Measurements from ENCODE around the gene SEMA3C. TPM values are rescaled to one million over a fixed set of nuclear protein-coding genes. Genes with fewer than 3 reads are reported as not detected.

The SEMA3C gene
- total RNA-seq, 2 experiments from 2014 or later: 0.08 TPM

GRCh38 chr7:80749270-80749669 lies 169.6 kb downstream of the SEMA3C start:
- ATAC-seq (ENCODE audit: poor library complexity) (no peak), DNase-seq (no peak)
- Histone ChIP-seq H3K4me3 (ENCODE audit: low read length) (no peak overlapping the region), H3K27ac (ENCODE audit: low read depth in 1 of 2, low read length in 2 of 2) (no peak overlapping the region), H3K9me3 (ENCODE audit: control insufficient read depth in 1 of 2, insufficient read depth in 1 of 2, low read length in 2 of 2) (no peaks in the 10 kb centered on the region), H3K27me3 (ENCODE audit: control insufficient read depth in 1 of 2, insufficient read depth in 2 of 2, low read length in 2 of 2) (no peaks in the 10 kb centered on the region), H3K4me1 (ENCODE audit: insufficient read depth, low read length) (no peaks in the 10 kb centered on the region), H3K36me3 (ENCODE audit: insufficient read depth, low read length) (no peaks in the 10 kb centered on the region)
- ChIA-PET POLR2A (no interaction called here), CTCF (no interaction called here)
- Mint-ChIP-seq H3K4me1 (ENCODE audit: low read depth) (no peaks in the 10 kb centered on the region), H3K4me3 (no peak overlapping the region), H3K36me3 (ENCODE audit: low read depth) (no peaks in the 10 kb centered on the region), H3K9me3 (peaks cover 4% of the 10 kb centered on the region), H3K27ac (no peak overlapping the region), H3K27me3 (no peaks in the 10 kb centered on the region)
- TF ChIP-seq CTCF (IDR thresholded peaks at IDR 0.05): no peak
- intact Hi-C loops (cut with DNase I, micrococcal nuclease): no loop called here

GRCh38 chr7:80748363-80749042 lies 170.3 kb downstream of the SEMA3C start:
- no peak for DNase-seq
- CTCF ChIA-PET: no interaction called here

GRCh38 chr7:80740778-80741545 lies 177.9 kb downstream of the SEMA3C start:
- DNase-seq (no peak), ATAC-seq (ENCODE audit: poor library complexity) (no peak)
- H3K27ac Mint-ChIP-seq: no peak overlapping the region
- intact Hi-C loops (cut with DNase I, micrococcal nuclease): no loop called here
- Histone ChIP-seq H3K27me3 (ENCODE audit: control insufficient read depth in 1 of 2, insufficient read depth in 2 of 2, low read length in 2 of 2) (no peaks in the 10 kb centered on the region), H3K9me3 (ENCODE audit: control insufficient read depth in 1 of 2, insufficient read depth in 1 of 2, low read length in 2 of 2) (no peaks in the 10 kb centered on the region), H3K27ac (ENCODE audit: low read depth in 1 of 2, low read length in 2 of 2) (no peak overlapping the region), H3K4me3 (ENCODE audit: low read length) (no peak overlapping the region), H3K36me3 (ENCODE audit: insufficient read depth, low read length) (no peaks in the 10 kb centered on the region), H3K4me1 (ENCODE audit: insufficient read depth, low read length) (no peaks in the 10 kb centered on the region)
- no peaks in the 10 kb centered on the region for H3K4me1 Mint-ChIP-seq (ENCODE audit: low read depth)
- no peak overlapping the region for H3K4me3 Mint-ChIP-seq
- TF ChIP-seq CTCF (IDR thresholded peaks at IDR 0.05): no peak
- H3K9me3 Mint-ChIP-seq: no peaks in the 10 kb centered on the region
- ChIA-PET POLR2A (no interaction called here), CTCF (interaction anchor here (0.5 kb wide), 1 partner anchor 59 kb away, joined by 3 read pairs; no protein-coding TSS in a partner anchor)
- no peaks in the 10 kb centered on the region for H3K27me3 Mint-ChIP-seq
- no peaks in the 10 kb centered on the region for H3K36me3 Mint-ChIP-seq (ENCODE audit: low read depth)

More at GRCh38 chr7:80748363-80749042, 170.3 kb downstream of the SEMA3C start:
- intact Hi-C loops (cut with DNase I, micrococcal nuclease): no loop called here
- no peaks in the 10 kb centered on the region for H3K27me3 Mint-ChIP-seq
- no peak overlapping the region for H3K27ac ChIP-seq (ENCODE audit: low read depth in 1 of 2, low read length in 2 of 2)
- no peak overlapping the region for H3K4me3 Mint-ChIP-seq
- H3K9me3 Mint-ChIP-seq: peaks cover 4% of the 10 kb centered on the region
- H3K36me3 ChIP-seq (ENCODE audit: insufficient read depth, low read length): no peaks in the 10 kb centered on the region
- POLR2A ChIA-PET: no interaction called here
- no peaks in the 10 kb centered on the region for H3K9me3 ChIP-seq (ENCODE audit: control insufficient read depth in 1 of 2, insufficient read depth in 1 of 2, low read length in 2 of 2)
- H3K27ac Mint-ChIP-seq: no peak overlapping the region
- no peak for ATAC-seq (ENCODE audit: poor library complexity)
- H3K36me3 Mint-ChIP-seq (ENCODE audit: low read depth): no peaks in the 10 kb centered on the region
- no peaks in the 10 kb centered on the region for H3K4me1 Mint-ChIP-seq (ENCODE audit: low read depth)
- no peak for TF ChIP-seq CTCF (IDR thresholded peaks at IDR 0.05)
- H3K4me1 ChIP-seq (ENCODE audit: insufficient read depth, low read length): no peaks in the 10 kb centered on the region
- no peaks in the 10 kb centered on the region for H3K27me3 ChIP-seq (ENCODE audit: control insufficient read depth in 1 of 2, insufficient read depth in 2 of 2, low read length in 2 of 2)
- no peak overlapping the region for H3K4me3 ChIP-seq (ENCODE audit: low read length)

Measured in CD4-positive, alpha-beta T cell (primary cell).